Hematopoietic multipotent progenitor cell (in vitro differentiated cells): ENCODE data around the gene INTS6. TPM values are rescaled to one million over a fixed set of nuclear protein-coding genes. Genes with fewer than 3 reads are reported as not detected.
A peak's percentile ranks its signal among the peaks of the same experiment; 100 is the strongest.

Source experiments
- DNase-seq, 3 donors: peaks; one replicate each; pipeline ENCODE4 v3.0.0-alpha.2; 2011 to 2015; ENCODE audit warnings: low read depth in 2 of 3, low spot score in 2 of 3
- total RNA-seq: library from RNA; depleted of rRNA; stranded (reverse); fragments of >200 nt; gene quantifications from one replicate; pipeline ENCODE4 v1.2.3, GENCODE V29; 2012

The INTS6 gene, protein sequence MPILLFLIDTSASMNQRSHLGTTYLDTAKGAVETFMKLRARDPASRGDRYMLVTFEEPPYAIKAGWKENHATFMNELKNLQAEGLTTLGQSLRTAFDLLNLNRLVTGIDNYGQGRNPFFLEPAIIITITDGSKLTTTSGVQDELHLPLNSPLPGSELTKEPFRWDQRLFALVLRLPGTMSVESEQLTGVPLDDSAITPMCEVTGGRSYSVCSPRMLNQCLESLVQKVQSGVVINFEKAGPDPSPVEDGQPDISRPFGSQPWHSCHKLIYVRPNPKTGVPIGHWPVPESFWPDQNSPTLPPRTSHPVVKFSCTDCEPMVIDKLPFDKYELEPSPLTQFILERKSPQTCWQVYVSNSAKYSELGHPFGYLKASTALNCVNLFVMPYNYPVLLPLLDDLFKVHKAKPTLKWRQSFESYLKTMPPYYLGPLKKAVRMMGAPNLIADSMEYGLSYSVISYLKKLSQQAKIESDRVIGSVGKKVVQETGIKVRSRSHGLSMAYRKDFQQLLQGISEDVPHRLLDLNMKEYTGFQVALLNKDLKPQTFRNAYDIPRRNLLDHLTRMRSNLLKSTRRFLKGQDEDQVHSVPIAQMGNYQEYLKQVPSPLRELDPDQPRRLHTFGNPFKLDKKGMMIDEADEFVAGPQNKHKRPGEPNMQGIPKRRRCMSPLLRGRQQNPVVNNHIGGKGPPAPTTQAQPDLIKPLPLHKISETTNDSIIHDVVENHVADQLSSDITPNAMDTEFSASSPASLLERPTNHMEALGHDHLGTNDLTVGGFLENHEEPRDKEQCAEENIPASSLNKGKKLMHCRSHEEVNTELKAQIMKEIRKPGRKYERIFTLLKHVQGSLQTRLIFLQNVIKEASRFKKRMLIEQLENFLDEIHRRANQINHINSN
- 16.4 TPM for total RNA-seq

DNA sequence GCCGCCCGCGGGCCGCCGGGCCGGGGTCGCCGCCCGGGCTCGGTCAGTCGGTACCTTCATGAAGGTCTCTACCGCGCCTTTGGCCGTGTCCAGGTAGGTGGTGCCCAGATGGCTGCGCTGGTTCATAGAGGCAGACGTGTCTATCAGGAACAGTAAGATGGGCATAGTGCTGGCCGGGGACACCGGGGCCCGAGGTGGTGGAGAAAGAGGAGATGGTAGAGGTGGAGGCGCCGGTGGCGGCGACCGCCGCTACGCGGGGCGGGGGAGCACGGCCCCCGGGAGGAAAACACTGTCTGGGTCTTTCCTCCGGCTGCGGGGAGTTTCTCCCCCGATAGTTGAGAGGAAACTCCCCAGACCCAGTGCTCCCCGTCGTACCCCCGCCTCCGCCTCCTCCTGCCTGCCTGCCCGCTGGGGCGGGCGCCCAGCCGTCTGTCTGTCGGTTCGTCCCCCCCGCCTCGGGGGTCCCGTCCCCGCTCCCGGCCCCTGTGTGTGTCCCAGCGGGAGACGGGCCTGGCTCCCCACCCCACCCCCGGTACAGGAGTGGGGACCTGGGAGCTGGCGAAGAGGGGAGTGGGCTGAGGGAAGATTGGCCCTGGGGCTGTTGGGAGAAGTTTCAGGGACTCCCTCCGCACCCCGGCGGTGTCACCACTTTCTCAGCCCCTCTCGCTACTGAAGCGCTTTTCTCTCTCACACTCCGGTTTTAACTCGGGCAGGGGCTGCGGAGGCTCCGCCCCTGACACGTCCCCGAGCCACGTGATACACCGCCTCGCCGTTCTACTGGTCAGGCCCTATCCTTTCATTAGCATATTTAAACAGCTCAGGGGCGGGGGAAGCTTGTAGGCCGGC is at the start of gene INTS6:
Gene INTS6 (minus strand): TSS at position 676 of the 846 bp plus-strand sequence. CDS start 511 bp downstream, at position 165.
- peak; percentile 97 to 100 (median 99) for DNase-seq

DNA sequence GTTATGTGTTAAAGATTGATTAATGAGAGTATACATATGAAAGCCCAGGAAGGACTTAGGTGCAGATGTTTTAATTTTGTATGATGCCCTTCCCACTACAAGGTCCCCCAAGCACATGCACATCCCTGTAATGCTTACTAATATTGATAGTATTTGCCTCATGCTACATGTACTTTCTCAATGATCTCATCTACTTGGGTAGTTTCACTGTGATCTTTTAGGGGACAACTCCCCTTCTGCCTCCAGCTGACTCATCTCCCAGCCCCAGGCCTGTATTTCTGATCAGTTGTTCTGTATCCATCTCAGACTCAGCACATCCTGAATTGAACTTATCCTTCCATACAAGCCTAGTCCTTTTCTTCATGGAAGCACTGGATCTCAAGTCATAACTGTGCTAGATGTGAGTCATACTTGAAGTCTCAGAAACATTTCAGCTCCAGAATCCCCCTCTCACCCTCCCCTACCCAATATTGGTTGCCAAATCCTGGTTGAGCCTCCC is 49.4 kb upstream of the INTS6 start:
- DNase-seq, result peak in 1 of 3 donors; percentile 17

DNA sequence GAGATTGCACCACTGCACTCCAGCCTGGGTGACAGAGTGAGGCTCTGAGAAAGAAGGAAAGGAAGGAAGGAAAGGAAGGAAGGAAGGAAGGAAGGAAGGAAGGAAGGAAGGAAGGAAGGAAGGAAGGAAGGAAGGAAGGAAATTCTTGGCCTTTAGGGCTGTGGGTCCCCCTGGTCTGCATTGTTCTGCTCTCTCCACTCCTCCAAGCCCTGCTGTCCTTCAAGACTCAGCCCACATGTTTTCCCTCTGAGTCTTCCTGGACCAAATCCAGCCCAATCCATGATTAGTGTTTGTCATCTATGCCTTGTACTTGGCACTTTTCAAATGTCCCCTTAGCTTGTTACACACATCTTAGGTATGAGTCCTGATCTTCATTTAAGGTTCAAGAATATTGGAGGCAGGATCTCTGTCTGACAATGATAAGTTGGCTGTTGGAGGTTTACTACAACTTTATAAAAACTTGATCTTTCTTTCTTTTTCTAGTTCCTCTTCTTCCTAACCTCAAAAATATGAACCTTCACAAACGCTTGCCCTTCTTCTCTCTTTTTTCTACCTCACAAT is 48.8 kb upstream of the INTS6 start:
- DNase-seq, result peak in 2 of 3 donors; percentile 9 to 62

DNA sequence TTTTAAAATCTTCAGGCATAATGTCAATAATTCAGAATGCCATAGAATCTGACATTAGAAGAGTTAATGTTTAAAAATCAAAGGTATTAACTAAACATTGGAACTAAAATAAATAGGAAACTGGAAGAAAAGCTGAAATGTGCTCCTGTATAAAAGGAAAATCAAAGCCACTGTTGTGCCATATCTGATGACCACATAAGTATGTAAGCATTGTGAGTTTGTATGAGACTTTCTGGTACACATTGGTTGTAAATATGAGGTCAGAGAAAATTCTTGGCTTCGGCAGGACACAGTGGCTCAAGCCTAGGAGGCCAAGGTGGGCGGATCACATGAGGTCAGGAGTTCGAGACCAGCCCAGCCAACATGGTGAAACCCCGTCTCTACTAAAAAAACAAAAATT is 48.3 kb upstream of the INTS6 start:
- no peak for DNase-seq

DNA sequence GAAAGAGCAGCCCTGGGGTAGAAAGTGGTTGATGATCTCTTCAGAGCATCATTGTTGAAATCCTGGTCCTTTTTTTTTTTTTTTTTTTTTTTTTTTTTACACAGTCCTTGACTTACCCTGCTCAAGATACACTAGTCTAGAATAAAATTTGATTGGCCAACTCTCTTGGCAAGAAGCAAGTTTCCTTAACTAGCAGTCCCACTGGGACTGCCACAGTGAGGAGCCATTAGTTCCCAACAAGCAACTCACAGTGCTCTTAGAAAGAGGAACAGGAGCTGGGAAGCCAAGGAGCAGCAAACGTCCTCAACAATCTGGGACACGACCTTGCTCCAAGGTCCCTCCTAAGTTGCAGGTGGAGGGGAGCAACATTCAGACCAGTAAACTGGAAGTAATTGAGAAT is 47.9 kb upstream of the INTS6 start:
- DNase-seq, result no peak

DNA sequence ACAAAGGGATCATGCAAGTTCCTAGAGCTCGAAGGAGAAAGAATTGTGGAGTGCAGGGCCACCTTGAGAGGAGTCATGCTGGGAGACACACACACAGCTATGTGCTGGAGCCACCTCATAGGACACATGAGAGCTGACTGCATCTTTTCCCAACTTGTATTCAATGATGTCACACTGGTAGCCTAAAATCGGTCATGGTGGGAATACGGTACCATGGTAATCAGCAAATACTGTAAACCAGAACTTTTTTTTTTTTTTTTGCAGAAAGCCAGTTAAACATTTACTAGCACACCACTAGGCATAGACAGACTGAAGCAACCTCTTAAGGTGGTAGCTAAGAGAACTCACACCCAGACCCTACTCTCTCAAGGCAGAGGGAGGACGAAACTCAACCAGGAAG is 47.0 kb upstream of the INTS6 start:
- no peak for DNase-seq

DNA sequence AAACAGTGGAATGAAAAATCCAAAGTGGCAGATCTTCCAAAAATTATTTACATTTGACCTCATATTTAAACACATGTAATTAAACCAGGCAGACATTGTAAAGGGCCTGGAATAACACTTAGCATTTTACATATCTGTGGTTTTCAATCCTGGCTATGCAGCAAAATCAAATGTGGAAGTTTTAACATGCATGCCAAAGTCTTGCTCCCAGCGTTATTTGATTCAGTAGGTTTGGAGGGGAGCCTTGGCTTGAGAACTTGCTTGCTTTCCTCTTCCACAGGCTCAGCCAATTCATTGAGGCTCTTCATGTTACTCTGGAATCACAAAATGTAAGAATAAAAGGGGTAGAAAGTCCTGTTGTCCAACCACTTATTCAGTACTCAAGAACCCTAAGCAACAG is 42.5 kb upstream of the INTS6 start:
- DNase-seq, result no peak

DNA sequence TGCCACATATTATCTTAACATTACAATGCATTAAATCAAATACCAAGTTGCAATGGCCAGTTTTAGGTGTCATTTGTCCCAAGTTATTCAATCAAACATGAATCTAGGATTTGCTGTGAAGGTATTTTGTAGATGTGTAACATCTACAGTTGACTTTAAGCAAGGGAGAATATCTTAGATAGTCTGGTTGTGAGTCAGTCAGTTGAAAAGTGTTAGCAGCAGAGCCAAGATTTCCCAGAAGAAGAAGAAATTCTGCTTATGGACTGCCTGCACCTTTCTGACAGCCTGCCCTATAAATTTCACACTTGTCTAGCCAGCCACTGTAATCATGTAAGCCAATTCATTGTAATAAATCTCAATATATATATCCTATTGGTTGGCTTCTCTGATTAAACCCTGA is 41.3 kb upstream of the INTS6 start:
- no peak for DNase-seq

DNA sequence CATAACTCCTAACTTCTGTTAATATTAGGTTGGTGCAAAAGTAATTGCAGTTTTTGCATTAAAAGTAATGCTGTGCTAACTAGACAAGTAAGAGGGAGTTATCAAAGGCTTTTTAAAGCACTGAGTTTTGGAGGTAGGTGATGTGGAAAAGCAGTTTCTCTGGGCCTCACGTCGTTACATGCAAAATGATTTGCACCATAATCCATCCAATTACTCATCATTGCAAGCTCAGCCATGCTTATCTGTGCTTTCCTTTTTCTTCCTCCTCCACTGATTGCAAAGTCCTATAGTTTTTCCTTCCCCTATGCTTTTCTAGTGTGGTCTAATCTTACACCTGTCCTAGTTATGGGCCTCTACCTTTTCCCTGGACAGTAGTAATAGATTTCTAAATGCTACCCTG is 35.4 kb upstream of the INTS6 start:
- no peak for DNase-seq

DNA sequence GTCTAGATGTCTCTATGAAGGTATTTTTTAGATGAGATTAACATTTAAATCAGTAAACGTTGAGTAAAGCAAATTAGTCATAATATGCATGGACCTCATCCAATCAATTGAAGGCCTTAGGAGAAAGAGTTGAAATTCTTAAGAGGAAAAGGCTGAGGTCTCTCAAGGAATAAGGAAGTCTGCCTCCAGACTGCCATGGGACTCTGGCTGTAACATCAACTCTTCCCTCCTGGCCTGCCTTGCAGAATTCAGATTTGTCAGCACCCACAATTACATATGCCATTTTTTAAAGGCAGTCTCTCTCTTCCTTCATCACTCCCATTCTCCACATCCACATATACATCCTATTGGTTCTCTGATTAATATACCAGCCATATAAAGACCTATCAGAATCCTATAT is 28.8 kb upstream of the INTS6 start:
- DNase-seq, result no peak

DNA sequence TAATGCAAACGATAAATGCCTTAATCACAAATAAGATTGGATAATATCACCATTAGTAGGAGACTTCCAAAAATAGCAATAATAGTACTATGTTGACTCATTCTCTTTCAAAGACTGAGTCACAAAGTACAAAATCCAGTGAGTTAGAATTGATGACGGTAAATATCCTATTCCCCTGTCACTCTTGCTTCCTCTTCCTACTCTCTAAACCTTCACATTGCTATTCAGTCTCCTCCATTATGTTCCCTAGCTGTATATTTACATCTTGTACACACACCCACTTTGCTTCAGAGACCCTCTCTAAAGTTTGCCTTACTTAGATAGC is 26.3 kb upstream of the INTS6 start:
- no peak for DNase-seq

DNA sequence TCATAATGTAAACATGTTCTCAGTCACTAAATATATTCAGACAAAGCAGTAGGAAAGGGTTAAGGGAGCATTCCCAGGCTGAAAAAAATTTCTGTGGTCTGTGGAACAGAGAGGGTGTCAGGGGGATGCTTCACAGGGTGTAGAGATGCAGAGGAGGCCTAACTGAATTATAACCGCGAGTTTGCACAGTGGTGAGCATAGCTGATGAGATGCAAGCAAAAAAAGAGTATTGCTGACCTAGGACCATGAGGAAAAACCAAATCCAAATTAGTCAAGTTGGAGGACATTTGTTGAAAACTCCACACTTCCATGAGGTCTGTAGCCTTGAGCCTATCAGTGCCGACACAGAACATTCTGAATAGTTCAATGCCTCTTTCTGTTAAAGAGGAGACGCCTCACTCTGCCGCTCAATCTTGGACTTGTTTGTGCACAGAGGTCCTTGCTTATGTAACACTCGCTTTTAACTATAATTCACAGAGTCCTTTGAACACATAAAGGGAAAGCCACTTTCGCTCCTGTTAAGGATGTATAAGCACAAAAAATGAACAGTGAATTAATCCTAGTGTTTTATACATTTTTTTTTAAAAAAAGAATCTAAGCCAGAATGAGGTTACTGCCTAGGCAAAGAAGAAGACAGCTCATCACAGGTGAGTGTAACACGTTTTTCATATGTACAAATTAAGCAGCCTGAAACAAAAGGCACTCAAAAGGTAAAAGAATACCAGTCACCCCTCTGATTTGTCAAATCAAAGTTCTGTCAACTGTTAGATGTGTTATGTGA is 25.8 kb upstream of the INTS6 start:
- no peak for DNase-seq

DNA sequence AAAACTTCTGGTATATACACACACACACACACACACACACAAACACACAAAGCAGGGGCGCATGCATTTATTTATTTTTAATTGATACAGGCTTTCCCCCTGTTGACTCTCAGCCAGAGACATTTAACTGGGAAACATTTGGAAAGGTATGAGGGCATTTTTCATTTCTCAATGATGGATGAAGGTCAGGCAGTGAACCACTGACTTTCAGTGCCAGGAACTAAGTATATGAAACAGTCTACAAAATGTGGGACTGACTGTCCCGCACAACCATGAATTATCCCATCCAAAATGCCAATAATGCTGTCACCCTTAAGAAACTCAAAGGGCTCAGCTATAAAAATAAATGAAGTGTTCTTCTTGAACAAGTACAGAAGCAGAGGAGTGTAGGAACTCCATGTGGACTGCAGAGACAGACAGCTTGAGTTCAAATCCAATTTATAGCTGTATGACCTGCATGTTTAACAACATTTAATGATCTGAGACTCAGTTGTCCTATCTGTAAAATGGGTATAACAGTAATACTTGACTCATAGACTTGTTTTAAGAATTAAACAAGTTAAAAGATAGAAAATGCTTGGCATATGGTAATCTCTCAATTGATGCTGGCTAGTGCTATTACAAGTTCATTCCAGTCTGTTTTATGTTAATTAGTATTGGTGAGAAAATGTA is 25.0 kb upstream of the INTS6 start:
- no peak for DNase-seq

DNA sequence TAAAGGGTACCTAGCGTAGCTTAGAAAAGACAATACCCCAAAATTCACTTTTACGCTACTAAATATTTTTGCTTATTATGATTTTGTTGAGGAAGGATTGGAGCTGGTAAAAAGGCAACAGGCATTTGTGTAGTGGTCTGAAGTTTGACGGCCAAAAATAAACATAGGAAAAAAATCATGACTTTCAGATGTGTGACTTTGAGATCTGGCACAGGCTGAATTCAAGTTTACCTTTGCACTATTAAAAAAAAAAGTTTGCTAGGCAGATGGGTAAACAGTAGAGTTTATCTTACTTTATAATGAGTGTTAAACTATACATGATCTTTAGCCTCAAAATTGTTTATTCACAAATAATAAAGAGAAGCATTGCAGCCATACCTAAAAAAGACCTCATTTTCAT is 24.3 kb upstream of the INTS6 start:
- DNase-seq, result no peak

DNA sequence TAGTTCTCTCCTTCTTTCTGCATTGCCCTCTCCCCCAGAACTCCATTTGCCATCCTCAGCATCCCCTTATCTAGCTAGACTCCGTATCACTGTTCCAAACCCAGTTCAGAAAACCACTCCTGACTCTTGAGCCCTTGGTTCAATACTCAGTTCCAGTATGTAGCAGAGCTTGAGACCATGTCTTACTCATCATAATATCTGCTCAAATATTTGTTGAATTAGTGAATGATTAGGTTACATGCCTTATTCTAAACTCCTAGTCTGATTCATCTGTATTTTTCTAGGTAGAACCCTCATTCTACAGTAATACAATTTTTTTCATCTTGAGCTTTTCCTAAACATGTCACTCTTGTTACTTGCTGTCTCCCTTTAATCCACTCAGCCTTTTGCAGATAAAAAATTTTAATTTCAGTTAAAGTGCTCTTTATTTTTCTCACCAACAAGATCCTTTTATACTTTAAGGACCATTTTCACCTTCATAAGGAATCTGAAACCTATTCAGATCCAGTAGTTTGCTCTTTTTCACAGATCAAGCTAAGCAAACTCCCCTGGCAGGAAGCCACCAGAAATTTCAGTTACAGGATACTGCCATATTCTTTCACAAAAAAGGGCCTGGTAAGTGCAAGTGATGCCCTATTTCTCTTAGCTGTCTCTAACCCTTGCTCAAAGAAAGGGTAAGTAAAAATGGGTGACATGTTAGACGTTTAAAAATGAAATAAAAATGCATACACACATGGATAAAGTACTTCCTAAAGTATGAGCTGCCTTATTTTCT is 23.1 kb upstream of the INTS6 start:
- peak in 2 of 3 donors; percentile 14 to 42 for DNase-seq

DNA sequence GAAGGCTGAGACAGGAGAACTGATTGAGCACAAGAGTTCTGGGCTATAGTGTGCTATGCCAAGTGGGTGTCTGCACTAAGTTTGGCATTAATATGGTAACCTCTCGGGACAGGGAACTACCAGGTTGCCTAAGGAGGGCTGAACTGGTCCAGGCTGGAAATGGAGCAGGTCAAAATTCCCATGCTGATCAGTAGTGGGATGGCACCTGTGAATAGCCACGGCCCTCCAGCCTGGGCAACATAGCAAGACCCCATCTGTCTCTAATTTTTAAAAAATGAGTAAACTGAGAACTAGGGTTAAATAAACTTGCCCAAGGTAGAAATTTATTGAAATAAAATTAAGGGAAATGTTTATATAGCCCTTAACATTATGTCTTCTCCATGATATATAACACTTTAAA is 17.0 kb upstream of the INTS6 start:
- DNase-seq, result no peak

DNA sequence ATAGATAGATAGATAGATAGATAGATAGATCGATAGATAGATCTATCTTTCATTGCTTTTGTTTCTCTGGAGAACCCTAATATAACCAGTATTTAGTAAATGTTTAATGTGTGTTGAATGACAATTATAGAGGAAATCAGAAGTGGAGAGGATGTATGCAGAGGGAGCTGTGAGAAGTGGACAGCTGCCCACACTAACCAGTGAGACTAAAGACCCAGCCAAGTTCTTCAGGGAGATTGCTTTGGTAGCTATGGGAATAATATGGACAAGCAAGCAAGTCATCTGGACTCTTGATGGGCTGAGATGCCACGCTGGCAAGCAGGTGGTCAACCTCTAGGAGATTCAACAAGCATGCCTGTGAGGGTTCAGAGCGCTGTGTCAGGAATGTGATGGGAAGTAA is 14.9 kb upstream of the INTS6 start:
- no peak for DNase-seq

DNA sequence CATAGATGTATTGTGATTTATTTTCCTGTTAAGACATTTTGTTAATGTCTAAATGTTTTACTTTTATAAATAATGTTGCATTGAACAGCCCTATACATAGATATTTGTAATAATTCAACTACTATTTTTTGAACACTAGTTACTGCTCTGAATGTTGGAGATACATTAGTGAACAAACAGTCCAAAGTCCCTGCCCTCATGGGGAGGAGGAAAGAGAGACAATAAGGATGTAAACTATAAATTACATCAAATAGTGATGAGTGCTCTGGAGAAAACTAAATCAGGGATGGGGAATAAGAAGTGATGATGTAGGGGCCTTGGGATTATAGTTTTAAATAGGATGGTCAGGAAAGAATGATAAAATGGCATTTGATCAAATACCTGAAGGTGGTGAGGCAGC is 12.3 kb upstream of the INTS6 start:
- DNase-seq, result no peak
